CD4-positive, CD25-positive, alpha-beta regulatory T cell (primary cell): ENCODE data around the gene RAD18. TPM values are rescaled to one million over a fixed set of nuclear protein-coding genes. Genes with fewer than 3 reads are reported as not detected.

Source experiments
- ATAC-seq, 2 donors: fragments of 150-1000 bp; cut with Tn5 transposase; one replicate each; pipeline ENCODE4 v1.10.0; 2021; ENCODE audit warnings: low read depth in 2 of 2, moderate number of reproducible peaks in 2 of 2, moderate library complexity in 1 of 2
- DNase-seq, 3 donors: peaks; one replicate each; pipeline versions ENCODE4 v3.0.0 to v3.0.0-alpha.2; 2012 to 2022; ENCODE audit warnings: mixed read lengths in 1 of 3
- H3K27ac ChIP-seq: one replicate; pipeline ENCODE4 v1.7.0; 2013; ENCODE audit warnings: mild to moderate bottlenecking, low read length; ENCODE audit not compliant: insufficient read depth, poor library complexity, severe bottlenecking
- H3K27me3 ChIP-seq: one replicate; pipeline ENCODE4 v1.7.0; 2013; ENCODE audit warnings: low read length; ENCODE audit not compliant: control insufficient read depth, insufficient read depth
- H3K36me3 ChIP-seq: one replicate; pipeline ENCODE4 v1.7.0; 2013; ENCODE audit warnings: mild to moderate bottlenecking, low read length, moderate library complexity; ENCODE audit not compliant: control insufficient read depth, insufficient read depth
- H3K4me1 ChIP-seq: 2 replicates; pipeline ENCODE4 v1.7.0; 2013; ENCODE audit warnings: mild to moderate bottlenecking, low read length; ENCODE audit not compliant: insufficient read depth, control insufficient read depth, poor library complexity, severe bottlenecking
- H3K4me3 ChIP-seq: one replicate; pipeline ENCODE4 v1.7.0; 2013; ENCODE audit warnings: low read depth, mild to moderate bottlenecking, low read length, moderate library complexity
- H3K9me3 ChIP-seq, 2 experiments: 1 replicate in 1 of 2; 2 replicates in 1 of 2; pipeline ENCODE4 v1.7.0; 2013; ENCODE audit warnings: low read length in 2 of 2, mild to moderate bottlenecking in 1 of 2, moderate library complexity in 1 of 2; ENCODE audit not compliant: control insufficient read depth in 2 of 2
- H3K27ac Mint-ChIP-seq, 3 donors: one replicate each; pipeline ENCODE4 v1.8.0; 2020 to 2022; ENCODE audit warnings: mild to moderate bottlenecking in 3 of 3, mixed read lengths in 3 of 3, moderate library complexity in 2 of 3
- H3K27me3 Mint-ChIP-seq: one replicate; pipeline ENCODE4 v1.8.0; 2022; ENCODE audit warnings: mild to moderate bottlenecking, mixed read lengths
- H3K36me3 Mint-ChIP-seq: one replicate; pipeline ENCODE4 v1.8.0; 2020; ENCODE audit warnings: mixed read lengths
- H3K4me1 Mint-ChIP-seq, 4 donors: one replicate each; pipeline ENCODE4 v1.8.0; 2020 to 2022; ENCODE audit warnings: mixed read lengths in 4 of 4, mild to moderate bottlenecking in 1 of 4
- H3K4me3 Mint-ChIP-seq, 4 donors: one replicate each; pipeline ENCODE4 v1.8.0; 2020 to 2022; ENCODE audit warnings: mild to moderate bottlenecking in 4 of 4, mixed read lengths in 4 of 4, moderate library complexity in 3 of 4
- H3K9me3 Mint-ChIP-seq, 7 donors: one replicate each; pipeline ENCODE4 v1.8.0; 2020 to 2022; ENCODE audit warnings: mixed read lengths in 7 of 7, mild to moderate bottlenecking in 3 of 7, moderate library complexity in 2 of 7
- polyA plus RNA-seq, 4 donors: library from polyadenylated mRNA; unstranded; fragments of 300-500 nt; fragmentation: Illumina TruSeq; gene quantifications; one replicate each; pipeline ENCODE4 v1.2.3, GENCODE V29; 2021
- total RNA-seq: library from RNA; stranded (reverse); gene quantifications from one replicate; pipeline ENCODE4 v1.2.3, GENCODE V29; 2022

Gene RAD18
- total and polyA plus RNA-seq, 5 donors from 2014 or later, result 7.8 to 19.8 (median 11.2) TPM

DNA sequence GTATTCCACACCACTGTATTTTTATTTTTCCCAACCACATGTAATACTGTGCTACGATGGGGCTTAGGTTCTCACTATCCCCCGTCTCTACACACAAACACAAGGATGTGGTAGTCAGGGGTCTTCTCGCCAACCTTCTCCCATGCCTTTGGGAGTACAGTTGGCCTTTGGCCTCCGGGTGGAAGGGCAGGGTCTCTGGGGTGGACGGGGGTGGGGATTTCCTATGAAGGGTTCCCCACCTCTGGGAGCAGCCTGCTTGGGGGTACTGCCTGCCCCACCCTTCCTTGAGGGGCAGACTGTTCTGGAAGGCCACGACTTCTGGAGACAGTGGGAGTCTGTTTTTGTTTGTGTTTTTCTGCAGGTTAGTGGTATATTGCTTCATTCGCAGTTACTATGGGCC, 21.3 kb upstream of the RAD18 start:
- no peaks in the 10 kb centered on the region for H3K27me3 Mint-ChIP-seq
- ATAC-seq (no peak), DNase-seq (no peak)
- Histone ChIP-seq H3K36me3 (no peaks in the 10 kb centered on the region), H3K9me3 (peaks cover 0 to 1% of the 10 kb centered on the region in 2 experiments), H3K27ac (no peak overlapping the region), H3K27me3 (peaks cover 2% of the 10 kb centered on the region), H3K4me3 (no peak overlapping the region), H3K4me1 (peaks cover 6% of the 10 kb centered on the region)
- H3K4me3 Mint-ChIP-seq, result no peak overlapping the region
- no peaks in the 10 kb centered on the region for H3K36me3 Mint-ChIP-seq
- H3K27ac Mint-ChIP-seq, result no peak overlapping the region
- H3K9me3 Mint-ChIP-seq, result peaks cover 0 to 8% (median 0%) of the 10 kb centered on the region in 7 donors
- peaks cover 0 to 7% (median 2%) of the 10 kb centered on the region in 4 donors for H3K4me1 Mint-ChIP-seq

- H3K4me3 Mint-ChIP-seq, result no peak overlapping the region
- H3K36me3 ChIP-seq, result no peaks in the 10 kb centered on the region
- H3K27me3 ChIP-seq, result peaks cover 3% of the 10 kb centered on the region
- H3K36me3 Mint-ChIP-seq, result no peaks in the 10 kb centered on the region
- ATAC-seq (no peak), DNase-seq (no peak)
- peaks cover 6% of the 10 kb centered on the region for H3K4me1 ChIP-seq
- peaks cover 0 to 7% (median 2%) of the 10 kb centered on the region in 4 donors for H3K4me1 Mint-ChIP-seq
- no peak overlapping the region for H3K4me3 ChIP-seq
- no peak overlapping the region for H3K27ac ChIP-seq
- H3K9me3 ChIP-seq, result peaks cover 4 to 6% of the 10 kb centered on the region in 2 experiments
- no peak overlapping the region for H3K27ac Mint-ChIP-seq
- H3K9me3 Mint-ChIP-seq, result peaks cover 0 to 12% (median 0%) of the 10 kb centered on the region in 7 donors
- H3K27me3 Mint-ChIP-seq, result no peaks in the 10 kb centered on the region
Observed at GRCh38 chr3:8984081-8984480, 20.8 kb upstream of the RAD18 start.

- Histone ChIP-seq H3K9me3 (peaks cover 9% of the 10 kb centered on the region in 2 experiments), H3K4me3 (no peak overlapping the region), H3K27ac (no peak overlapping the region), H3K36me3 (no peaks in the 10 kb centered on the region), H3K27me3 (peaks cover 6% of the 10 kb centered on the region), H3K4me1 (peaks cover 6% of the 10 kb centered on the region)
- Mint-ChIP-seq H3K4me1 (peaks cover 0 to 7% (median 2%) of the 10 kb centered on the region in 4 donors), H3K27me3 (no peaks in the 10 kb centered on the region), H3K27ac (no peak overlapping the region), H3K4me3 (no peak overlapping the region), H3K36me3 (no peaks in the 10 kb centered on the region), H3K9me3 (peaks cover 0 to 12% (median 0%) of the 10 kb centered on the region in 7 donors)
- DNase-seq (no peak), ATAC-seq (no peak)
Observed at GRCh38 chr3:8983591-8983990, 20.3 kb upstream of the RAD18 start.

DNA sequence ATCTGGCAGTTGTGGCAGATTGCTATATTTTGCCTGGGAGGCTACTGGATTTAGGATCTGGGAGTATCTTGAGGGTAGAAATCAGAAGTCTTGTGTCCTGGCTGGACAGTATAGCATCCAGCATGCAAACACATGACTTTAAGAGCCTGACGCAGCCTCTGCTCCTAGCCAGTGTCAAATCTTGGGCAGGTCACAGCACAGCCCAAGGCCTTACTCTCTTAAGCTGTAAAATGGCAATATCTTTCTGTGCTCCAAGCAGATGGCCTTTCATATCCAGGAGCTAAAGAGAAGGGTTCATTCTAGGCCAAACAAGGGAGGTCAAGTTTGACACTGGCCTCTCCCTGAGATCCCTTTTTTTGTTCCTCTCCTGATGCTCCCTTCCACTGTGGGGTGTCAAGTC, 19.8 kb upstream of the RAD18 start:
- Mint-ChIP-seq H3K27ac (no peak overlapping the region), H3K27me3 (no peaks in the 10 kb centered on the region), H3K4me3 (no peak overlapping the region), H3K36me3 (no peaks in the 10 kb centered on the region), H3K9me3 (peaks cover 0 to 12% (median 0%) of the 10 kb centered on the region in 7 donors), H3K4me1 (peaks cover 0 to 6% (median 2%) of the 10 kb centered on the region in 4 donors)
- H3K9me3 ChIP-seq, result peaks cover 9% of the 10 kb centered on the region in 2 experiments
- DNase-seq, result no peak
- no peak overlapping the region for H3K4me3 ChIP-seq
- peaks cover 5% of the 10 kb centered on the region for H3K4me1 ChIP-seq
- no peak for ATAC-seq
- no peak overlapping the region for H3K27ac ChIP-seq
- H3K36me3 ChIP-seq, result no peaks in the 10 kb centered on the region
- peaks cover 6% of the 10 kb centered on the region for H3K27me3 ChIP-seq

DNA sequence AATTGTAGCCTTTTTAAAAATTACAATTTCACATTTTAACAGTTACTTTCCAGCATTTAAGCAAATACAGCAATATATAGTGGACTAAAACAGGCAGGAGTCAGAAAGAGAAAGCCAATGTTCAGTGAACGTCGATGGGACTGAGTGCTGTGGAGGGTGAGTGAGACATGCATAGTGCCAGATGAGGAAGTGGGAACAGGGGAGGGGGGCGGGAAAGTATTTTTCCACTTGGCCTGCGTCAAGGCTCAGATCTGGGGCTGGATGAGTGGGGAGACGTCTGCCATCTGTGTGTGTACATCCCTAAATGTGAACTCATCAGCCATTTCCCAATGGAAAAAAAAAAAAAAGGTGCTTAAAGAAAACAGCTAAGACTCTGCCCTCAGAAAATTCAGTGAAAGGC, 19.2 kb upstream of the RAD18 start:
- Mint-ChIP-seq H3K27ac (no peak overlapping the region), H3K36me3 (no peaks in the 10 kb centered on the region), H3K4me1 (peaks cover 0 to 1% (median 0%) of the 10 kb centered on the region in 4 donors), H3K9me3 (peaks cover 0 to 12% (median 0%) of the 10 kb centered on the region in 7 donors), H3K27me3 (no peaks in the 10 kb centered on the region), H3K4me3 (no peak overlapping the region)
- no peaks in the 10 kb centered on the region for H3K36me3 ChIP-seq
- DNase-seq, result no peak
- no peak overlapping the region for H3K27ac ChIP-seq
- ATAC-seq, result no peak
- peaks cover 9% of the 10 kb centered on the region in 2 experiments for H3K9me3 ChIP-seq
- H3K4me1 ChIP-seq, result peaks cover under 1% of the 10 kb centered on the region
- H3K27me3 ChIP-seq, result peaks cover 6% of the 10 kb centered on the region
- no peak overlapping the region for H3K4me3 ChIP-seq

- ATAC-seq (no peak), DNase-seq (no peak)
- Histone ChIP-seq H3K27ac (no peak overlapping the region), H3K27me3 (peaks cover 6% of the 10 kb centered on the region), H3K4me3 (no peak overlapping the region), H3K9me3 (peaks cover 9% of the 10 kb centered on the region in 2 experiments), H3K4me1 (no peaks in the 10 kb centered on the region), H3K36me3 (no peaks in the 10 kb centered on the region)
- H3K36me3 Mint-ChIP-seq, result no peaks in the 10 kb centered on the region
- H3K9me3 Mint-ChIP-seq, result peaks cover 0 to 12% (median 0%) of the 10 kb centered on the region in 7 donors
- H3K27ac Mint-ChIP-seq, result no peak overlapping the region
- no peaks in the 10 kb centered on the region for H3K4me1 Mint-ChIP-seq
- H3K4me3 Mint-ChIP-seq, result no peak overlapping the region
- H3K27me3 Mint-ChIP-seq, result no peaks in the 10 kb centered on the region
Observed at GRCh38 chr3:8981700-8982099, 18.4 kb upstream of the RAD18 start.

DNA sequence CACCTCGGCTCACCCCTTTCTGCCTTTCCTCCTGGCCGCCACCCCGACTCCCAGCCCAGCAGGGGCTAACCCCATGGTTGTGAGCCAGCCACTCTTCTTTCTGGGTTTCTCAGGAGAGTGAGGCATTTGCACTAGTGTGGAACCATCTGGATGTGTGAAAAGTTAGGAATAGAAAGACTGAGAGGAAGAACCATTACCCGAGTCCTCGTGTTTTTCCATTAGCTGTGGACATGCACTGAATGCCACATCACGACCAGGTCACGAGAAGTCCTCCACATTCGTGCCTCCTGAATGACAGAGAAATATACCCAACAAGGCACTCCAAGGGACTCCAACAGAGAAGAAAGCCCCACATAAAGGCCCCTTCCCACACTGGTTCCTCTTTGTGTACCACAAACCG, 18.0 kb upstream of the RAD18 start:
- Histone ChIP-seq H3K36me3 (no peaks in the 10 kb centered on the region), H3K27me3 (peaks cover 6% of the 10 kb centered on the region), H3K9me3 (peaks cover 9% of the 10 kb centered on the region in 2 experiments), H3K4me3 (no peak overlapping the region), H3K4me1 (no peaks in the 10 kb centered on the region), H3K27ac (no peak overlapping the region)
- Mint-ChIP-seq H3K36me3 (no peaks in the 10 kb centered on the region), H3K27ac (no peak overlapping the region), H3K4me3 (no peak overlapping the region), H3K9me3 (peaks cover 0 to 12% (median 0%) of the 10 kb centered on the region in 7 donors), H3K27me3 (no peaks in the 10 kb centered on the region), H3K4me1 (no peaks in the 10 kb centered on the region)
- no peak for ATAC-seq
- no peak for DNase-seq

GRCh38 chr3:8980756-8981257, 17.5 kb upstream of the RAD18 start:
- no peak overlapping the region for H3K27ac ChIP-seq
- no peaks in the 10 kb centered on the region for H3K27me3 Mint-ChIP-seq
- peaks cover 9% of the 10 kb centered on the region in 2 experiments for H3K9me3 ChIP-seq
- no peak overlapping the region for H3K4me3 Mint-ChIP-seq
- no peaks in the 10 kb centered on the region for H3K4me1 Mint-ChIP-seq
- no peak overlapping the region for H3K4me3 ChIP-seq
- H3K9me3 Mint-ChIP-seq, result peaks cover 0 to 12% (median 0%) of the 10 kb centered on the region in 7 donors
- H3K27ac Mint-ChIP-seq, result no peak overlapping the region
- no peak for DNase-seq
- ATAC-seq, result no peak
- peaks cover 6% of the 10 kb centered on the region for H3K27me3 ChIP-seq
- H3K4me1 ChIP-seq, result no peaks in the 10 kb centered on the region
- no peaks in the 10 kb centered on the region for H3K36me3 Mint-ChIP-seq
- H3K36me3 ChIP-seq, result no peaks in the 10 kb centered on the region
